Sigmoid colon (tissue), 4 donors: ENCODE data around the gene GNG13.

ENCODE experiments used
- CTCF ChIP-seq, 4 experiments: fragments of 450-650 bp in 3 of 4; fragments of 200-600 bp in 1 of 4; IDR thresholded peaks; one replicate each; pipeline ENCODE4 v1.5.1; 2016 to 2019; ENCODE audit warnings: antibody characterized with exemption in 4 of 4, mild to moderate bottlenecking in 3 of 4, moderate library complexity in 2 of 4
- POLR2A ChIP-seq, 2 donors: fragments of 450-650 bp; IDR thresholded peaks; one replicate each; pipeline ENCODE4 v1.6.1; 2016; ENCODE audit warnings: antibody characterized with exemption in 2 of 2, mild to moderate bottlenecking in 2 of 2, moderate library complexity in 2 of 2
- POLR2AphosphoS5 ChIP-seq, 4 donors: sonication (generic); formaldehyde crosslinking; IDR thresholded peaks; one replicate each; pipeline ENCODE4 v1.6.1; 2017; ENCODE audit warnings: antibody characterized with exemption in 4 of 4

DNA sequence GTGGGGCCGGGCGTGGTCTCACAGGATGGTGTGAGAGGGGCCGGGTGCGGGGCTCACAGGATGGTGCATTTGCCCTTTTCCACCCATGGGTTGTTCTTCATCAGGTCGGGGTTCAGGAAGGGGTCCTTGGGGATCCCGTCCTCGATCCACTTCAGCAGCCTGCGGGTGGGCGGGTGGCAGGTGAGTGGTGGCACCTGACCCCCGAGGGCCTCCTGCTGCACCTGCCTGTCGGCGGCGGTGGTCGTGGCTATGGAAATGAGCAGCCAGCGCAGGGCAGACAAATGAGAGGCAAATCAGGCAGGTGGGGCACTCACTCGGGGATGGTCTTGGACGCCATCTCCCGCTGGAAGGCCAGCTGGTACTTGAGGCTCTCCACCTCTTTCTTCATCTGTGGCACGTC, 1.9 kb downstream of the GNG13 start:
- no peak for TF ChIP-seq CTCF (IDR thresholded peaks at IDR 0.05)
- no peak for TF ChIP-seq POLR2A (IDR thresholded peaks at IDR 0.05)
- TF ChIP-seq POLR2AphosphoS5 (IDR thresholded peaks at IDR 0.05) = no peak
